Kidney tubule cell (primary cell): ENCODE results near the gene HNRNPH1.

Experiments
- DNase-seq: peaks from one replicate; pipeline ENCODE4 v3.0.0-alpha.2; 2018; ENCODE audit warnings: low spot score

Gene HNRNPH1

DNA sequence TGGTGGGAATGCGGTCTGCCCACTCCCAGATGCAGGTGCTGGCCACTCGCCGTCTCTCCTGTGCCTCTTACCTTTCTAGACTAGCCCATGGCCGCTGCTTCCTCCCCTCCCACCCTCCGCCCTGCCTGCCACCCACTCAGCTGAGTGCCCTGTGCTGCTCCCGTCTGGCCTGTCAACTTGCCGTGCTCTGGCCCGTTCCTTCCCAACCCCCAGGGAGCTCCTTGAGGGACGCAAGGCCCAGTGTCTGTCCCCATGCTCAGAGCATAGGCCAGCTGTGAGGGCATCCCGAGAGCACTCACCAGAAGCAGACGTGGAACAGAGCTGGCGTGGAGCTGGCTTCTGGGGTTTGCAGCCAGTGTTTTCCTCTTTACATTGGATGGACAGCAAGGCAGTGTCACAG is 20.2 kb downstream of the HNRNPH1 start:
- DNase-seq: no peak

DNA sequence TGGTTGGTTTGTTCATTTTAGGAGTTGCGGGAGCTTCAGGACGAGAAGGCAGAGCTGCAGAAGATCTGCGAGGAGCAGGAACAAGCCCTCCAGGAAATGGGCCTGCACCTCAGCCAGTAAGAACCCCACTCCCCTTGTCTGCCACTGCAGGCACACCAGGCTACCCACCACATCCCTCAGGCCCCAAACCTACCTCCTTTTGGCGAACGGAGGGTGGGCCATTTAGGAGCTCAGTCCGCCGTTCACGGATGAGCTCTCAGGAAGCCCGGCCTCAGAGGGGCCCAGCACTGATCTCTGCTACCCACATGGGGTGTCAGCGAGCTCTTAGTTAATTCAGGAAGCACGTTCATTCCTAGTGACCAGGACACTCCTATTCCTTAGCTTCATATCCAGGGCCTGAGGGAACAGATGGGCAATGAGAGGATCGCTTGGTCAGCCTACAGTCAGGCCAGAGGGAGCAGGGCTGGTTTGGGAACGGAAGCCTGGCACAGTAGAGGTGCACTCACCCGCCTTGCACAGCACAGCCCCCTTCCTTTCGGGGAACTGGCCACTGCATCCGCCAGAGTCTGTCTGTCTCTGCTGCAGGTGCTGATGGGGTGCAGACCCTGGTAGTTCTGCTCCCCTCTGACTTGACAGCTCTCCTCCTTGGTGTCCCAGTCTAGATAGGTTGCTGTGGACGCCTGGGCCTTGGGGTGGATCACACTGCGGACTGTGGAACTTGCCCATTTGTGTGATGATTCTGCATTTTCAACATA is 21.4 kb downstream of the HNRNPH1 start:
- DNase-seq: no peak

DNA sequence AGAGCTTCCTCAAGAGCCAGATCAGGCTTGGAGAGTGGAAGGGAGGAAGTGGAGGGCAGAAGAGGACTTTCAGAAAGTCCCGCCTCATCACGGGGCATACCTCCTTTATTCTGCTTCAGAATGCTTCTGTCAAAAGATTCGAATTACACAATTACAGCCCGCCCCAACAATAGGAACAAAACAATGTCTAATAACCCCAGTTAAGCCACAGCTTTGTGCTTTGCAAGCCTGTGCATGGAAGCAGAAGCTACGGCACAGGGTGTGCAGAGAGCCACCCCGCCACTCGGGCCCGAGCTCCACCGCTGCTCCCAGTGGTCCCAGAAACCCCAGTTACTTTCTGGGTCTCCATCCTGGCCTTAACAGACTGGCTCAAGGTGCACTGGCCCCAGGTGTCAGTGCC is 23.5 kb downstream of the HNRNPH1 start:
- no peak for DNase-seq

DNA sequence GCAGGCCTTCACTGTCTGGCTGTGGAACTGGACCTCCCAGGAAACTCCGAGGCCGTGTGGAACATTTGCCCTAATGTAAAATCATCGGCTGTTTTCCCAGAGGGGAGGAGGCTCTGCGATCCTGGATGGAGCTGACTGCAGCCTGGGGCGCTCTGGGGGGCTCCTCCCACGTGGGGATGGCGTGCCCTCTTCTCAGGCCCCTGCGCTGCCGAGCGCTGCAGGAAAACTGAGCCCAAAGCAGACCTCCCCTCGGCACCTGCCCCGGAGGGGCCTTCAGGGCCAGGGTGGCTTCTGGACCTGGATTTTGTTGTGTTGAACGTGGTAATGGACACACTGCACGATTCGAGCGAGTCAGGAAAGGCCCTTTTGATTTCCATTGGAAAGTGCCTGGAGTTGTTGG is 23.9 kb downstream of the HNRNPH1 start:
- DNase-seq: no peak

DNA sequence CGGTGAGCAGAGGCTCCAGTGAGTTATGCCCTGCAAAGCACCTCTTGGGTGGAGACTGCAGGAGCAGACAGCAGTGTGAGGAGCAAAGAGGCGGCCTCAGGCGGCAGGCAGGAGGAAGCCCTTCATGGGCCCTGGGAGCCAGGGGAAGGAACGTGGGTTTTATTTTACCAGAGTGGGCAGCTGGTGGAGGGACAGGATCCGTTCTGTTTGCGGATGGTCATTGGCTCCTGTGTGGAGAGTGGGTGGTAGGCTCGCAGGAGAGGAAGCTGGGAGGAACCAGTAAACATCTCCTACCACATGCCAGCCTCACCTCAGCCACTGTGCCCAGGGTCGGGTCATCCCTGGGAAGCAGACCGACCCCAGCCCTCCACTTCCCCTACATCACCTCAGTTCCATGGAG is 24.4 kb downstream of the HNRNPH1 start:
- no peak for DNase-seq

DNA sequence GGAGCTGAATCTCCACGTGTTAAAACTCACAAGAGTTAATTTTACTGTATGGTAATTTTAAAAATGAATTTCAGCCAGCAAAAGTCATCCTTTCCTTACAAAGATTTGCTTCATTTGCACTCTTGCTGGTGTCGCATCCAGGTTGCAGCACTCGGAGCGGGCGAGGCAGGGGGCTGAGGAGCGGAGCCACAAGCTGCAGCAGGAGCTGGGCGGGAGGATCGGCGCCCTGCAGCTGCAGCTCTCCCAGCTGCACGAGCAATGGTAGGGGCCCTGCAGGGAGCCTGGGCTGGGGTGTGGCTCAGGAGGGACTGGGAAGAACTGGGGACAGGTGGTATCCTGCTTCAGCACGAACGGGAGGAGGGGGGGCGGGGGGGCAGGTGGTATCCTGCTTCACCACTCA is 27.1 kb downstream of the HNRNPH1 start:
- no peak for DNase-seq

DNA sequence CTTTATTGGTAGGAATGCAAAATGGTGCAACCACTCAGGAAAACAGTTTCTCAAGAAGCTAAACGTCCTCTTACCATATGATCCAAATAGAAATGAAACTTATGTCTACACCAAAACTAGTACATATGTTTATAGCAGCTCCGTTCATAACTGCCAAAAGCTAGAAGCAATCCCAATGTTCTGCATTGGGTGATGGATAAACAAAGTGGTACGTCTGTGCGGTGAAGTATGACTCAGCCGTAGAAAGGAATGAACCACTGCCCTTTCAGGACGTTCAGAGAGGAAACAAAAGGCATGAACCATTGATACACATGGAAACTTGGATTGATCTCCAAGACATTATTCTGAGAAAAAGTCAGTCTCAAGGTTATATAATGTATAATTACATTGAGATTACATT is 27.6 kb downstream of the HNRNPH1 start:
- no peak for DNase-seq

DNA sequence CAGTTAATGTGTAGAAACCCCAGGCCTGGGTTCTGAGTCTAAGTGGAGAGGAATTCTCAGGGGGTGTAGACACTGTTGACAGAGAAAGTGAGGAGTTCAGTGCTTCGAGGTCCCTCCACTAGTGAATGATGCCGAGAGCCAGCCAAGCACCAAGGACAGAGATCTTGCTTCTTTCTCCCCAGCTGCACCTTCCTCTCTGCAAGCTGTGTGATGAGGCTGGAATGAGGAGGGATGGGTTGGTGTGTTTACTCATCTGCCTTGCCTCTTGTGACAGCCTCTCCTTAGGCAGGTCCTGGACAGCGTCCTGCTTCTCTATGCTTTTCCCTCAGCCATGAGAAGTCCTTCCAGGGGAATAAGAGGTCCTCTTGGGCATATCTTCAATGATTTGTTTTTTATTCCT is 35.3 kb downstream of the HNRNPH1 start:
- DNase-seq: no peak

DNA sequence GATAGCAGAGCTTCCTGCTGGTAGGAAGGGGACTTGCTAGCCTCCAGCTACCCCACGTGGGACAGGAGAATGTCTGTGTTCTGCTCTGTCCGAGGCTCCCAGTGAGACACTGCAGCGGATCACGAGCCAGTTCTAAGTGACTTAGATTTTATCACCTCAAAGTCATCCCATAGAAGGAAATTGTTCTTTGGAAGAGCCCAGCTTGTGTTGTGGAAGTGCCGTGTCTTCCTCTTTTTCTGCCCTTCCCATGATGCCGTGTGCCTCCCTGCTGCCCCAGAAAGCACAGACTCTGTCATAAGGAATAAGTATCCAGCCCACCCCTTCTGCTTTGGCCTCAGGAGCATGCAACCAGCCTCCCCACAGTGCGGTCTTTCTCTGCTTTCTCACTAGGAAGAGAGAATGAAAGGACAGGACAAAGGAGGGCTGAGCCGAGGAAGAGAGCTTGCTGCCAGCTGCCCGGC is 37.5 kb downstream of the HNRNPH1 start:
- DNase-seq: no peak

DNA sequence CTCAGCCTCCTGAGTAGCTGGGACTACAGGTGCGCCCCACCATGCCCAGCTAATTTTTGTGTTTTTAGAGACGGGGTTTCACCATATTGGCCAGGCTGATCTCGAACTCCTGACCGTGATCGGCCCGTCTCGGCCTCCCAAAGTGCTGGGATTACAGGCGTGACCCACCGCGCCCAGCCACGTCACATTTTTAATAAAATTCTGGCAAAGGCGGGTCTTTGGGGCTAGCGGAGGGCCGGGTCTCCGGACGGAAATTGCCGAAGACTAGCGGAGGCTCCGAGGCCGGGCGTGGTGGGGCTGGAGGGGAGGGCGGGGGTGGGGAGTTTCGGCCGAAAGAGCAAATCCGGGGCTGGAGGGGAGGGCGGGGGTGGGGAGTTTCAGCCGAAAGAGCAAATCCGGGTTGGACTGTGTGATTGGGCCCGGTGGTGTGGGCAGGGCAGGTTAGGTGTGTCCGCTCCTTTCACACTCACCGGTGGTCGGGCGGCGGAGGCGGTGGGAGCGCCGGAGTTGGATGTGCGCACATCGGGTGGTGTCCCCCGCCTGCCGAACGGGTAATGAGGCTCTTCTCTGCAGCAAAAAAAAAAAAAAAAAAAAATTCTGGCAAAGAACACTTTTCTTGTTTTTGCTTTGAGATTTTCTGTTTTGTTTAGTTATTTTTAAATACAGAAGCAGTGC is 46.0 kb downstream of the HNRNPH1 start:
- DNase-seq: no peak

DNA sequence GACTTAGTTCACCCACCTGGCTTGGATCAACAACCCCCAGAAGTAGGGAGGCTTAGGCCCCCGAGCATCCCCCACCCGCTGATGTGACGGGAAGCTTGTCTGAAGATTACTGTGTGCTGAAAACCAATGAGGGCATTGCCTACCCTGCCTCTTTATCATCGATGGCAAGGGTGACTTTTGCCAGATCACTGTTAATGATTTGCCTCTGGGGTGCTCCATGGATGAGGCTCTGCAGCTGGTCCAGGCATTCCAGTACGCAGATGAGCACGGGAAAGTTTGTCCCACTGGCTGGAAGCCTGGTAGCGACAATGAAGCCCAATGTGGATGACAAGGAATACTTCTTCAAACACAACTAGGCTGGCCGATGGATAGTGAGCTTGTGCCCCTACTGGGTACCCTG is 51.1 kb downstream of the HNRNPH1 start:
- DNase-seq: no peak

DNA sequence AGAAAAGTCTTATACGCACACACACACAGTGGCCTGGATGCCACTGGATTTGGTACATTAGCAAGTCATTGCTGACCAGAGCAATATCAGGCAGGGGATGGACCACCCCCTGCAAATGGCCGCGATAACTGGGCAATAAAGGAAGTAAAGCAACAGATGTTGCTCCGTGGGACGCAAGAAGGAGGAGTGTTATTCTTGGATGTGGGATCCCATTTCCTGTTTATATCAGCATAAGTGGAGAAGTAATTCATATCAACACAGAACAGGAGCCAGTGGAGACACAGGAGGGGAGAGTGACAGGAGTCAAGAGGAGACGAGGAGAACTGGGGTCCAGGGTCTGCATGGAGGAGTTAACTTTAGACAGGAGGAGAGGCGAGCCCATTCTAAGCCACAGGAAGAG is 54.8 kb downstream of the HNRNPH1 start:
- no peak for DNase-seq

DNA sequence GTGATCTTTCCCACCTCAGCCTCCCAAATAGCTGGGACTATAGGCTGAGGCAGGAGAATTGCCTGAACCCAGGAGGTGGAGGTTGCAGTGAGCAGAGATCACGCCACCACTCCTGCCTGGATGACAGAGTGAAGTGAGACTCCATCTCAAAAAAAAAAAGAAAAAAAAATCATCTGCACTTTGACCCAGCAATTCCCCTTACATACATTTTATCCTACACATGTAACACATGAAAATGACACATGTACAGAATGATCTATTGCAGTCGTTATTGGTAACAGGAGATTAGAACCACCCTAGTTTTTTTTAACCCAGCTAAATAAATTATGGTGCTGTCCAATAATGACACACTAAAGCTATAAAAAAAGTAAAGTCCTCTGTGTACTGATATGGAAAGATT is 58.9 kb downstream of the HNRNPH1 start:
- no peak for DNase-seq
